GM21515 (cell line): Measurements from ENCODE around the gene TSPAN5.
"Not testable (repeated sequence)": the region's sequence is repeated elsewhere in the genome, so short reads cannot be mapped to it uniquely, and the experiment has no call there.

ENCODE experiments used
- ATAC-seq: cut with Tn5 transposase; IDR thresholded peaks from one replicate; pipeline ENCODE4 v1.9.1; 2021; ENCODE audit not compliant: unreplicated experiment

Gene TSPAN5

DNA sequence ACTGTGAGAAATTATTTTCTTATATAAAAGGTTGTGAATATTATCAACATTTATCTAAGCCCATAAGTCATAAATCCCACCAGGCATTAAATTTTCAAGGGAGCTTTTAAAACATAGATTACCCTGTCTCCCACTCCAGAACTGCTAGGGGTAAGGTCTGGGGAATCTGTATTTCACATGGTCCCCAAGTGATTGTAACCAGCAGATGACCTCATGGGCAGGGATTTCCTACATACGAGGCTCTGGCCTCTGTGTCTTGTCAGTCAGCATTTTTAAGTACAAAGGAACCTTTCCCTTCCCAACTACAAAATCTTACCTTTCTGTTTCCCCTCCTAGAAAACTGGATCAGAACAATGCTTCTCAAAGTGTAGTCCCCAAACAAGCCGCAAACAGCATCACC is 188.6 kb downstream of the TSPAN5 start:
- ATAC-seq: no peak

DNA sequence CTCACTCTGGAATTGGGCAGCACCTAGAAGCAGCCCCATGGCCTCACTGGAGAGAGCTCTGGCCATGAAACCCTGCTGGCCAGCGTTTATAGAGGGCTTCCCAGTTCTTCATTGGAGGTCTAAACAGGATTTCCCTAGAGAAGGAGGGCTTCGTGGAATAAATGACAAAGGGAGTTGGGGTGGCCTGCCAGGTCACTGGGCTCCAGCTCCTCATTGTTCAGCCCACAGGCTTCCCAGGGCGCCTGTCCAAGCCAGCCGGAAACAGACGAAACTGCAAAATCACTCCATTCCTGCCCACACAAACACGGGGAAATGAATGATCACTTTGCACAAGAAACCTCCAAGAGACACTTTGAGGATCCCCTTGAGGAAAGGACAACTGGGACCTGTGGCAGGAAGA is 189.7 kb downstream of the TSPAN5 start:
- no peak for ATAC-seq

DNA sequence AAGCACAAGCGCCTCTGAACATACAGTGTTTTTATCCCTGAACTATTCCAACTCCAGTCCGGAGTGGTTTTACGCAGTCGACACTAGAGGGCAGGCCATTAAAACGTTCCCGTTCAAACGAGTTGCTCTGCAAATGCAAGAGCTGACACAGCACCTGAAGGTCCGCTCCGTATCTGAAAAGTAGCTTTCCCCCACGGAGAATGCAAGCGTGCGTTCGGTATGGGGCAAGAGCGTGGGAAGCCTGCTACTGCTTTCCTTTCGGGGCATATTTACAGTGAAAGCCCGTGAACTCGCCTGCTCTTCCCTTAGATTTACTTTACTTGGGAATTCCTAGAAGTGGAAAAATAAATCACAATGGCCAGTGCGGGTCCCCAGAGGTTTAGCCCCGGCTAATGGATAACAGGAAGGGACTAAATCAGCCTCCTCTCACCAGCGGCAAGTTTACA is 190.8 kb downstream of the TSPAN5 start:
- peak; percentile 96 for ATAC-seq

DNA sequence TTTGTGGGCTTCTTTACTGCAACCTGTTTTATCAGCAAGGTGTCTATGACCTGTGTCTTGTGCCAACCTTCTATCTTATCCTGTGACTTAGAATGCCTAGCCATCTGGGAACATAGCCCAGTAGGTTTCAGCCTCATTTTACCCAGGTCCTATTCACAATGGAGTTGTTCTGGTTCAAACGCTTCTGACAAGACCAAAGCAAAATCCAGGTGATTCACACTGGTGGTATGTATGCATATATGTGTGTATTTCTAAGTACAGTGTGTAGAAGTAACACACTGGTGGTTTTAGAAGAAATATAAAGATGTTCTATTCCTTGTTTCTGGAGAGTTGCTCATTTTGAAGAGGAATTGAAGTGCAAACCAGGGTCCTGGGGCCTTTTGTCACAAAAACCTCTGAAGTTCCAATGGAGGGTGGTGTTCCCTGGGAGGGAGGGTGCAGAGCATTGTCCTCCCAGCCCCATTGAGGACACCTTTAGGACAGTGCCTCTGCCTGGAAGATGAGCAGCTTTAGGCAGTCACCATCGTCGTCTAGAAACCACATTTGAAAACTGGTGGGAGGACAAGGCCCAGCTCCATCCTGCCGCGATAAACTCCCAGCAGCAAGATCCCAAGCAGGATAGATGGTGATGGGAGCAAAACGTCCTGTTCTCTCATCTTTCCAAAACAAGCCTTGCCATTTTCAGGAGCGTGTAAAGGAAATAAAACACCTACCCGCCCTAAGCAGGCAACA is 191.4 kb downstream of the TSPAN5 start:
- ATAC-seq: no peak

DNA sequence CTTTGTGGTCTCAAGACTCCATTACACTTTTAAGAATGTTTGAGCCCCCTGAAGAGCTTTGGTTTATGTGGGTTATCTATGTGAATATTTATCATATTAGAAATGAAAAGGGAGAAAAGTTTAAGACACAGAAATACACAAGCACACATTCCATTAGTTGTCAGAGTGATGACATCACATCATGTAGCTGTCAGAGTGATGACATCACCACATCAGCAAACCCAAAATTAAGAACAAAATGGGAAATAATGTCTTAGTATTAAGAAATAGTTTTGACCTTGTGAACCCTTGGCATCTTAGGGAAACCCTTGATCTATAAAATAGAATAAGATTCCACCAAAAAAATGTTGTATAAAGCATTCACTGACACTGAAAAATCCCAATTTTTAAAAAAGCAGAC is 195.9 kb downstream of the TSPAN5 start:
- ATAC-seq: no peak

DNA sequence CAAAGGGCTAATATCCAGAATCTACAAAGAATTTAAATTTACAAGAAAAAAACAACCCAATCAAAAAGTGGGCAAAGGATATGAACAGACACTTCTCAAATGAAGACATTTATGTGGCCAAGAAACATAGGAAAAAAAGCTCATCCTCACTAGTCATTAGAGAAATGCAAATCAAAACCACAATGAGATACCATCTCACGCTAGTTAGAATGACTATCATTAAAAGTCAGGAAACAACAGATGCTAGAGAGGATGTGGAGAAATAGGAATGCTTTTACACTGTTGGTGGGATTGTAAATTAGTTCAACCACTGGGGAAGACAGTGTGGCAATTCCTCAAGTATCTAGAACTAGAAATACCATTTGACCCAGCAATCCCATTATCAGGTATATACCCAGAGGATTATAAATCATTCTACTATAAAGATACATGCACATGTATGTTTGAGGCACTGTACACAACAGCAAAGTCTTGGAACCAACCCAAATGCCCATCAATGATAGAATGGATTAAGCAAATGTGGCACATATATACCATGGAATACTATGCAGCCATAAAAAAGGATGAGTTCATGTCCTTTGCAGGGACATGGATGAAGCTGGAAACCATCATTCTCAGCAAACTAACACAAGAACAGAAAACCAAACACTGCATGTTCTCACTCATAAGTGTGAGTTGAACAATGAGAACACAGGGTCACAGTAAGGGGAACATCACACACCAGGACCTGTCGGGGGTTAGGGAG is 197.1 kb downstream of the TSPAN5 start:
- ATAC-seq: not testable (repeated sequence)

DNA sequence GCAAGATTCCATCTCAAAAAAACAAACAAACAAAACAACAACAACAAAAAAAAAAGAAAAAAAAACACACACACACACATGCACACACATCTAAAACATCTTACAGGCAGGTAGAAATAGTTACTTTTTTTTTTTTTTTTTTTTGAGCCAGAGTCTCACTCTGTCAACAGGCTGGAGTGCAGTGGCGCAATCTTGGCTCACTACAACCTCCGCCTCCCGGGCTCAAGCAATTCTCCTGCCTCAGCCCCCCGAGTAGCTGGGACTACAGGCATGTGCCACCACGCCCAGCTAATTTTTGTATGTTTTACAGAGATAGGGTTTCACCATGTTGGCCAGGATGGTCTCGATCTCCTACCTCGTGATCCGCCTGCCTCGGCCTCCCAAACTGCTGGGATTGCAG is 201.0 kb downstream of the TSPAN5 start:
- ATAC-seq: not testable (repeated sequence)

DNA sequence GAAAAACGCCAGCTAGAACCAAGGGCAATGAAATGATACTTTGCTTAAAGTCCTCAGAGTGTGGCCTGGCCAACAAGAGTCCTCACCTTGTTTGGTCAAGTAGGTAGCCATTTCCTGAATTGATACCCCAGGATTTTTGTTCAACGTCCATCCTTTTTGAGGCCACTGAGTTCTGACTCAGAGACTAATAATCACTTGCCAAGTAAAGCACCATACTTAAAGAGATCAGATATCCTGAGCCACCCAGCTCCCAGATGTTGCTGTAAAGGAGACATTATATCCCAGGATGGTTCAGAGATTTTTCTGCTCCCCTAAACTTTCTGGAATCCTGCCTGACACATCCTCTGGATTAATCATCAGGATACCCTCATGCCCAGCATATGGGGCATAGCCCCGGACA is 206.3 kb downstream of the TSPAN5 start:
- ATAC-seq: no peak

DNA sequence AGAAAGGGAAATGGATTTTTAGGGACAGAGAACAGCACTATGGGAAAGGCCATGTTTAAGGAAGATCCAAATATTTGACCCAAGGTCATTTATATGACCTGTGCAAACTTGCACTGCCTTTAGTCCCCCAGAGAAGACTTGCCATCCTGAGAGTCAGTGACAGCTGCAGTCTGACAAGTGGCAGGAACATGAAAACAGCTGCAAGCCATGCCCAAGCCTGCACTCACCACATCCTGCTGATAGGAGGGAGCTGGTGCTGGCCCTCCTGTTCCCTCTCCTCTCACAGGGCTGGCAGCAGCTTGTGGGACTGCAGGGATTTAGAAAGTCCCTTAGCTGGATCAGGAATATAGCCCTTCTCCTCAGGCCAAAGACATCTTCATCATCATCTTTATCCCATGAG is 209.5 kb downstream of the TSPAN5 start:
- ATAC-seq: no peak

DNA sequence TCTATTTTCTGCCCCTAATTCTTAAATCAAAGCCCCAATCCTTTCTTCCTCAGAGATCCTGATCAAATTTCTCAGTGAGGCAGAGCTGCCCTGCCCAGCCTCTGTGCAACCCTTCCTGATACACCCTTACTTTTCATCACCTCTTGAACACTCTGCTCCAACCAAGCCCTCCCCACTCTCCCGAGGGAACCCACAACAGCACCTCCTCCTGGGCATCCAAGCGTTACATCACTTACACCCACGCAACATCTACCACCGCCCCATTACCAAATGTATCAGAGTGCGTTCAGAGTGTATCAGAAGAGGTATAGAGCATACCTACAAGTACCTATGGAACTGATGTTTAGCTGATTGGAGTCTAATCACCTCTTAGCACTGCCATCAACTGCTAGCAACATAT is 210.8 kb downstream of the TSPAN5 start:
- ATAC-seq: no peak

DNA sequence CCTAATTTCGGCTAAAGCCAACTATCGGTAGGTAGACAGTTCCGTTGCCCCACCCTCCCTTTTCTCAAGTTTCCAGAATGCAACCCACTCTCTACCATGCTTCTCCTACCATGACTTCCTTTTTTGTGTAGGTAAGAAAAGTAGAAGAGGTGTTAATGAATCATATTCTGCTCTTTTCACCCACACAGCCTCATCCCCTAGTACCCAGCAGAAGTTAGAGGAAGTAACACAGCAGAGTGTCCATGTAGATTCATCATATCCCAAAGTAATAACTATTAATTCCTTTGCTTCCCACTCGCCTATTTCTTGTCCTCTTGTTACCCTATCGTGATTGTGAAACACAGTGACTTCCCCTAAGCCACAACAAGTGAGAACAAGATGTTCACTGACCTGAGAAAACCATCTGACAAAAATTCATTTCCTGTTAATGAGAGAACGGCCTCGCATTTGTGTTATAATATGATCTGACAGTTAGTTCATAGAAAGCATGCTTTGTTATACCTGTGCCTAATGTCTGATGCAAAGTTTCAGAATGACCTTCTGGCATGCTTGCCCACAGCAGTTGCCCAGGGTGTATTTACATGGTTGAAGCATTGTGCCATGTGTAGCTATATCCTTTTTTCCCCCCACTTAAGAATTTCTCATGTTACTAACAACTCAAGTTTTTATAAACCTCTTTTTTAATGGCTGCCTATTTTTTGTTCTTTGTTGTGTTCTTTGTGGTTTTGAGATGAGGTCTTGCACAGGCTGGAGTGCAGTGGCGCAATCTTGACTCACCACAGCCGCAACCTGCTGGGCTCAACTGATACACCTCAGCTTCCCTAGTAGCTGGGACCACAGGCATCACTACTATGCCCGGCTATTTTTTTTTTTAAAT is 211.7 kb downstream of the TSPAN5 start:
- peak; percentile 83 for ATAC-seq

DNA sequence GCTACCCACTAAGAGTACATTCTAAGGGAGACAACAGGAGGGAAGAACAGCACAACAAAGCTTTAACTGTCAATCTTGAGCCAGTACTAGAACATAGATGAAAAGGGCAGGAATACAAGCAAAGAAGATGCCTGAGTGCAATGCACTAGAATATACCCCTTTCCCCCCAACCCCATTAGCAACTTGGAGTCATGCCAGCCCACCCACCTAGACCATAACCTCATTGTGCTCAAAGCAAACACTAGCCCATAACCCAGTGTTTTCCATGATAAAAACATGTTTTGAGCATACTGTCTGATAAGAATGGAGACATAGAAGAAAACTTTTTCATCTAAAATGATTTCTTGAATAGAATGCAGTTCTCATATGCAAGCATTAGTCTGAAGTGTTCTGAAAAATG is 214.0 kb downstream of the TSPAN5 start:
- ATAC-seq: no peak

DNA sequence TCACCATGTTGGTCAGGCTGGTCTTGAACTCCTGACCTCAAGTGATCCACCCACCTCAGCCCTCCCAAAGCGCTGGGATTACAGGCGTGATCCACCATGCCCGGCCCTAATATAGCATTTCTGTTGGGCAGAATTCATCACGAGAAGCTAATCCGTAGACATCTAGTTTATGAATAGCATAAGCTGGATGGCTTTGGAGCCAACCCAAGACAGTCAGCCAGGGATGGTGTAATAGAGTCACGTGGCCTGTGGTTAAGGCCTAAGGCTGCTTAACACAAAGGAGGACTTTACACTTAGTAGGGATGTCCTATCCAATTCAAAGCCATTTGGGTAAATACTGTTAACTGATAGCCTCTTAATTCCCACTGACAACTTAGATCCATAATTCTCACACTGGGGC is 223.6 kb downstream of the TSPAN5 start:
- no peak for ATAC-seq

DNA sequence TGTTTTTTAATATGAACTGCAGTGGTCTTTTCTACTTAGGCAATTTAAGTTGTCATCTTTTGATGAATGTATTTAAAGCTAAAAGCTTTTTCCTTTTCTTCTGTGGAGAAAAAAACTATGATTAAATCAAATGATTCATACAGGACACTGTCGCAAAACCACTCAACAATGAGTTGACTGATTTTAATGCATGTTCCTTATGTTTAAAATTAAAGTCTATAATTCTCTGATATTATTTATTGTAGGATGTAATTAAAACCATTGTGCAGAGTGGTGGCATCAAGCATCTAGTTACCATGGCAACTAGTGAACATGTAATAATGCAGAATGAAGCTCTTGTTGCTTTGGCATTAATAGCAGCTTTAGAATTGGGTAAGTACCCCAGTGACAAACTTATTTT is 224.7 kb downstream of the TSPAN5 start:
- ATAC-seq: no peak

DNA sequence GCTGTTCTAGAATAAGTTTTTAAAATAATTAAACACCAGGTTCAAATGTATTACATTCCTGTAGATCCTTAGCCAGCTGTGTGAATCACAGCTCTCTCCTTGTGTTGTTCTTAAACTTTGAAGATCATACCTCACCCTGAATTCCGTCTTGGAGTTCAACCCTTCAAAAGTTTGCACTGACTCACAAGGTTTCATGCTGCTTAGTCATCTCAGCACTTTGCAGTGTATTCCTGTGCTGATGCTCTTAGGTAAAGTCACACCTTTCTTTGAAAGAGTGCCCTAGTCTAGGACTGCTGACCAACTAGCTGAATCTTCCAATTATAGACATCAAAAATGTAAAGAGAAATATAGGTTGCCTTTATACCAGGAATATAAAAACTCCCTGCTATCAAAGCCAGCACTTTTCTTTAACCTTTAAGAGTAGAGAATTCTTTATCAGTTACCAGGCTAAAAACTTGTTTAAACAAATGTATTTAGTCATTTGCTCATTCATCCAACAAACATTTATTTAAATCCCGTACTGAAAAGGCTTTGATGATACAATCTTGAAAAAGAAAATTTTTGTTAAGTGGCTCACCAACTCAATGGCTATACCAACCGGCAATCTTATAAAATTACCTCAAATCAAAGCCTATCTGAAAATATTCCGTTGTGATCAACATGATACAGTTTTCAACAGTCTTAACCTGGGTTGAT is 227.6 kb downstream of the TSPAN5 start:
- ATAC-seq: no peak

DNA sequence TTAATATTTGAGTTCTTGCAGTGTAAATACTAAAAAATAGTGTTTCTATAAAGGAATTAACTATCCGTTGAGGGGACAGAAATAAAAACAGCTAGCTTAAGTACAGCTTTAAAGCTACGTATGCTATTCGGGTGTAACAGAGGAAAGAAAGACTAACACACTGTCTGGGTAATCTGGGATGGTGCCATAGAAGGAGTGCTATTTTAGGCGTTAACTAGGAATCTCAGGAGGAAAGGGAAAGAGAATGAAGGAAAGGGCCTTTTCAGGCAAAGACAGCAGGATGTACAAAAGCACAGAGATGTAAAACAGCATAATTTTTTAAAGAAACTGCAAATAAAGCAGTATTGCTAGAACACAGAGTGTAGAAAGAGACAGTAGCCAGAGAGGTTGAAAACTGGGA is 235.4 kb downstream of the TSPAN5 start:
- no peak for ATAC-seq

DNA sequence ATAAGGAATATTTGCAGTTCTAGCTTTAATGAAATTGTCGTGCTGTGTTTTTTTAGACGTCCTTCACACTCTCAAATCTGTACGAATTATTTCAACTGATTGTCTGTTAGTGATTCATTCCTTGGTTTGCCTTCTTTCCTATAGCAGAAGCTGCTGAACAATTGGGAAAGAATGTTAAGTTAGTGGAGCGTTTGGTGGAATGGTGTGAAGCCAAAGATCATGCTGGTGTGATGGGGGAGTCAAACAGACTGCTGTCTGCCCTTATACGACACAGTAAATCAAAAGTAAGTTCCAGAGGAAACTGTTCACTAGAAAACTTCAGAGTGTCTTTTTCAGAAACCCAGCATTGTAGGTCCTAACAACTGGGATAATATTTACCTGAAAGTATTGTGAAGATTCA is 237.3 kb downstream of the TSPAN5 start:
- ATAC-seq: no peak
